Suprapubic skin (tissue), 4 donors: ENCODE measurements around the gene ODAPH.
"Not testable (repeated sequence)": the region's sequence is repeated elsewhere in the genome, so short reads cannot be mapped to it uniquely, and the experiment has no call there.

ENCODE experiments used
- CTCF ChIP-seq, 2 donors: fragments of 200-600 bp in 1 of 2; fragments of 450-650 bp in 1 of 2; sonication (generic) in 1 of 2; IDR thresholded peaks; one replicate each; pipeline ENCODE4 v1.5.1; 2016 to 2019; ENCODE audit warnings: antibody characterized with exemption in 2 of 2, mild to moderate bottlenecking in 1 of 2, moderate library complexity in 1 of 2
- POLR2A ChIP-seq, 2 donors: fragments of 450-650 bp; IDR thresholded peaks; one replicate each; pipeline ENCODE4 v1.6.1; 2017; ENCODE audit warnings: antibody characterized with exemption in 2 of 2, mild to moderate bottlenecking in 2 of 2, moderate library complexity in 2 of 2
- POLR2AphosphoS5 ChIP-seq, 3 donors: sonication (generic); formaldehyde crosslinking; IDR thresholded peaks; one replicate each; pipeline ENCODE4 v1.6.1; 2017; ENCODE audit warnings: antibody characterized with exemption in 3 of 3

DNA sequence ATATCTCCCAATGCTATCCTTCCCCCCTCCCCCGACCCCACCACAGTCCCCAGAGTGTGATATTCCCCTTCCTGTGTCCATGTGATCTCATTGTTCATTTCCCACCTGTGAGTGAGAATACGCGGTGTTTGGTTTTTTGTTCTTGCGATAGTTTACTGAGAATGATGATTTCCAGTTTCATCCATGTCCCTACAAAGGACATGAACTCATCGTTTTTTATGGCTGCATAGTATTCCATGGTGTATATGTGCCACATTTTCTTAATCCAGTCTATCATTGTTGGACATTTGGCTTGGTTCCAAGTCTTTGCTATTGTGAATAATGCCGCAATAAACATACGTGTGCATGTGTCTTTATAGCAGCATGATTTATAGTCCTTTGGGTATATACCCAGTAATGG is 36.4 kb upstream of the ODAPH start:
- not testable (repeated sequence) for TF ChIP-seq CTCF, POLR2A, POLR2AphosphoS5 (IDR thresholded peaks at IDR 0.05)
